Fibroblast of lung (primary cell): ENCODE measurements around the gene SCAPER. TPM values are rescaled to one million over a fixed set of nuclear protein-coding genes. Genes with fewer than 3 reads are reported as not detected.

Source experiments
- DNase-seq, 2 donors: peaks; one replicate each; pipeline versions ENCODE4 v3.0.0 to v3.0.0-alpha.2; 2010; ENCODE audit warnings: low read depth in 2 of 2
- H2AFZ ChIP-seq: 2 replicates; pipeline ENCODE4 v1.5.1; 2012; ENCODE audit warnings: low read length, control low read depth, inconsistent platforms
- H3K27ac ChIP-seq: 2 replicates; pipeline ENCODE4 v1.5.1; 2011; ENCODE audit warnings: low read length, control low read depth; ENCODE audit not compliant: insufficient read depth
- H3K27me3 ChIP-seq: 2 replicates; pipeline ENCODE4 v1.5.1; 2011; ENCODE audit warnings: mild to moderate bottlenecking, low read length; ENCODE audit not compliant: control insufficient read depth, insufficient read depth
- H3K36me3 ChIP-seq: 2 replicates; pipeline ENCODE4 v1.5.1; 2011; ENCODE audit warnings: low read length; ENCODE audit not compliant: control insufficient read depth, insufficient read depth
- H3K4me1 ChIP-seq: 2 replicates; pipeline ENCODE4 v1.5.1; 2011; ENCODE audit warnings: low read length; ENCODE audit not compliant: control insufficient read depth, insufficient read depth; ENCODE audit errors: extremely low read depth
- H3K4me2 ChIP-seq: 2 replicates; pipeline ENCODE4 v1.5.1; 2011; ENCODE audit warnings: low read length, control low read depth; ENCODE audit not compliant: insufficient read depth; ENCODE audit errors: extremely low read depth
- H3K4me3 ChIP-seq, 4 experiments: fragments of 200-600 bp in 1 of 4; sonication (generic) in 1 of 4; replicated peaks in 1 of 4; 2 replicates each; pipeline ENCODE4 v1.5.1; 2011 to 2016; ENCODE audit warnings: low read length in 4 of 4, low read depth in 3 of 4, mild to moderate bottlenecking in 3 of 4, control low read depth in 2 of 4, inconsistent platforms in 1 of 4, mixed read lengths in 1 of 4; ENCODE audit not compliant: insufficient read depth in 1 of 4; ENCODE audit errors: control extremely low read depth in 1 of 4
- H3K79me2 ChIP-seq: 2 replicates; pipeline ENCODE4 v1.5.1; 2012; ENCODE audit warnings: mild to moderate bottlenecking, low read length, inconsistent platforms; ENCODE audit not compliant: control insufficient read depth, insufficient read depth
- H3K9ac ChIP-seq: 2 replicates; pipeline ENCODE4 v1.5.1; 2011; ENCODE audit warnings: mild to moderate bottlenecking, low read length, control low read depth; ENCODE audit not compliant: insufficient read depth
- H3K9me3 ChIP-seq: 2 replicates; pipeline ENCODE4 v1.5.1; 2012; ENCODE audit warnings: low read depth, low read length; ENCODE audit not compliant: control insufficient read depth, insufficient read depth
- H4K20me1 ChIP-seq: 2 replicates; pipeline ENCODE4 v1.5.1; 2011; ENCODE audit warnings: low read length; ENCODE audit not compliant: control insufficient read depth, insufficient read depth; ENCODE audit errors: extremely low read depth
- CTCF ChIP-seq, 2 donors: IDR thresholded peaks in 1 of 2; conservative IDR thresholded peaks in 1 of 2; 1 replicate in 1 of 2; 2 replicates in 1 of 2; pipeline ENCODE4 v1.5.1; 2011 to 2012; ENCODE audit warnings: low read length in 2 of 2, control low read depth in 1 of 2, inconsistent platforms in 1 of 2, low read depth in 1 of 2, mild to moderate bottlenecking in 1 of 2
- EZH2 ChIP-seq: IDR thresholded peaks from 2 replicates; pipeline ENCODE4 v1.5.1; 2012; ENCODE audit warnings: low read length, control low read depth, mild to moderate bottlenecking; ENCODE audit errors: missing control alignments
- polyA plus RNA-seq, 2 donors: library from polyadenylated mRNA; depleted of rRNA in 1 of 2; stranded (reverse) in 1 of 2; unstranded in 1 of 2; fragments of >200 nt; gene quantifications; 2 replicates each; pipeline ENCODE4 v1.2.1, GENCODE V29; 2011 to 2012; ENCODE audit warnings: missing spikeins in 1 of 2
- total RNA-seq: library from RNA; depleted of rRNA; stranded (reverse); fragments of >200 nt; gene quantifications from 2 replicates; pipeline ENCODE4 v1.2.1, GENCODE V29; 2014

SCAPER gene
- total and polyA plus RNA-seq, 2 donors (not counting 1 experiment from before 2014, with no cell fraction given), result 2.3 to 9.1 TPM

- no peak overlapping the region for H2AFZ ChIP-seq
- H4K20me1 ChIP-seq, result no peaks in the 10 kb centered on the region
- no peak overlapping the region for H3K4me2 ChIP-seq
- H3K9me3 ChIP-seq, result no peaks in the 10 kb centered on the region
- H3K4me3 ChIP-seq, result no peak overlapping the region
- DNase-seq, result peak in 1 of 2 donors; percentile 34
- H3K9ac ChIP-seq, result no peak overlapping the region
- H3K27ac ChIP-seq, result no peak overlapping the region
- no peaks in the 10 kb centered on the region for H3K27me3 ChIP-seq
- TF ChIP-seq EZH2 (no peak), CTCF (conservative IDR thresholded peaks at IDR 0.05 in 1 of 2, IDR thresholded peaks at IDR 0.05 in 1 of 2; ENCODE audit: low read depth in 1 of 2, low read length in 2 of 2) (no peak)
- H3K4me1 ChIP-seq, result no peaks in the 10 kb centered on the region
- H3K36me3 ChIP-seq, result no peaks in the 10 kb centered on the region
- H3K79me2 ChIP-seq, result no peaks in the 10 kb centered on the region
Observed at GRCh38 chr15:76401285-76401684, 503.9 kb downstream of the SCAPER start.

GRCh38 chr15:76398317-76399104 is 506.6 kb downstream of the SCAPER start:
- Histone ChIP-seq H3K36me3 (no peaks in the 10 kb centered on the region), H3K79me2 (no peaks in the 10 kb centered on the region), H2AFZ (no peak overlapping the region), H3K27me3 (no peaks in the 10 kb centered on the region), H3K9ac (no peak overlapping the region), H3K9me3 (no peaks in the 10 kb centered on the region), H3K4me2 (no peak overlapping the region), H3K4me3 (no peak overlapping the region), H3K4me1 (no peaks in the 10 kb centered on the region), H3K27ac (no peak overlapping the region), H4K20me1 (no peaks in the 10 kb centered on the region)
- TF ChIP-seq CTCF (conservative IDR thresholded peaks at IDR 0.05 in 1 of 2, IDR thresholded peaks at IDR 0.05 in 1 of 2; ENCODE audit: low read depth in 1 of 2, low read length in 2 of 2) (no peak), EZH2 (no peak)
- DNase-seq, result no peak

- Histone ChIP-seq H3K4me3 (no peak overlapping the region), H3K27me3 (no peaks in the 10 kb centered on the region), H4K20me1 (no peaks in the 10 kb centered on the region), H3K36me3 (no peaks in the 10 kb centered on the region), H3K27ac (no peak overlapping the region), H3K4me2 (no peak overlapping the region), H3K4me1 (no peaks in the 10 kb centered on the region), H3K9ac (no peak overlapping the region), H2AFZ (no peak overlapping the region), H3K79me2 (no peaks in the 10 kb centered on the region), H3K9me3 (no peaks in the 10 kb centered on the region)
- DNase-seq, result peak in 1 of 2 donors; percentile 77
- TF ChIP-seq EZH2 (no peak), CTCF (conservative IDR thresholded peaks at IDR 0.05 in 1 of 2, IDR thresholded peaks at IDR 0.05 in 1 of 2; ENCODE audit: low read depth in 1 of 2, low read length in 2 of 2) (no peak)
Observed at GRCh38 chr15:76393614-76394013, 511.5 kb downstream of the SCAPER start.
